ENCODE results near the gene CACNB4. TPM values are rescaled to one million over a fixed set of nuclear protein-coding genes. Genes with fewer than 3 reads are reported as not detected.

The CACNB4 gene
- total and polyA plus RNA-seq, 9 of the 15 experiments (the other 6 are each of a cell fraction or from before 2014, with no cell fraction given): 0.01 to 0.20 (median 0.04) TPM; not detected in 1

- TF ChIP-seq ATF3 (IDR thresholded peaks at IDR 0.05) (peak; percentile 56; the same call in 1 of the 2 replicates), ATF3 (CRISPR knock-in tag; conservative IDR thresholded peaks at IDR 0.05) (no peak), ELK3 (CRISPR knock-in tag; IDR thresholded peaks at IDR 0.05) (no peak), KHSRP (IDR thresholded peaks at IDR 0.05) (no peak), TAL1 (IDR thresholded peaks at IDR 0.05) (peak; percentile 73), ARID1B (IDR thresholded peaks at IDR 0.05) (peak; percentile 88), ZNF449 (CRISPR knock-in tag; IDR thresholded peaks at IDR 0.05) (no peak), BCLAF1 (IDR thresholded peaks at IDR 0.05; ENCODE audit: borderline replicate concordance in 1 of 2, control insufficient read depth in 1 of 2, low read depth in 2 of 2, low read length in 1 of 2) (no peak), MEIS2 (IDR thresholded peaks at IDR 0.05; ENCODE audit: partially characterized antibody) (peak; percentile 10), TOE1 (IDR thresholded peaks at IDR 0.05; ENCODE audit: borderline replicate concordance) (no peak), TOE1 (CRISPR knock-in tag; IDR thresholded peaks at IDR 0.05; ENCODE audit: borderline replicate concordance, low read depth) (no peak), NFE2 (IDR thresholded peaks at IDR 0.05; ENCODE audit: low read depth) (0 out of 2 replicates have a peak, but pooled peaks have one; percentile 8), MTA2 (IDR thresholded peaks at IDR 0.05; ENCODE audit: low read depth) (peak; percentile 52), ZNF239 (CRISPR knock-in tag; IDR thresholded peaks at IDR 0.05) (no peak), SMARCE1 (IDR thresholded peaks at IDR 0.05) (peak; percentile 86; the same call in 1 of the 2 replicates), FOS (IDR thresholded peaks at IDR 0.05; ENCODE audit: extremely low read depth, insufficient read length) (no peak), ZNF274 (IDR thresholded peaks at IDR 0.05; ENCODE audit: borderline replicate concordance, low read depth, low read length) (no peak), SRSF3 (IDR thresholded peaks at IDR 0.05; ENCODE audit: insufficient read depth, low read length) (no peak), ZNF24 (IDR thresholded peaks at IDR 0.05) (no peak), CEBPB (tag; IDR thresholded peaks at IDR 0.05) (0 out of 2 replicates have a peak, but pooled peaks have one; percentile 36), DPF2 (IDR thresholded peaks at IDR 0.05) (peak; percentile 70), CEBPG (CRISPR knock-in tag; IDR thresholded peaks at IDR 0.05) (no peak), CEBPG (tag; conservative IDR thresholded peaks at IDR 0.05 in 1 of 2, IDR thresholded peaks at IDR 0.05 in 1 of 2) (peak; percentile 43 to 58; a peak in 1 of 4 replicates), TCF3 (CRISPR knock-in tag; IDR thresholded peaks at IDR 0.05) (peak; percentile 65)
Observed at GRCh38 chr2:151853070-151853758, 245.6 kb downstream of the CACNB4 start (continued).

Measured in K562 (cell line).